Suppressor macrophage treated with lipopolysaccharide for 1 hour (primary cell): ENCODE measurements around the gene MTLN.
"Not testable (repeated sequence)": the region's sequence is repeated elsewhere in the genome, so short reads cannot be mapped to it uniquely, and the experiment has no call there.

ENCODE experiments used
- DNase-seq, 3 donors: peaks; one replicate each; pipeline ENCODE4 v3.0.0-alpha.2; 2020 to 2022

Gene MTLN, protein sequence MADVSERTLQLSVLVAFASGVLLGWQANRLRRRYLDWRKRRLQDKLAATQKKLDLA

DNA sequence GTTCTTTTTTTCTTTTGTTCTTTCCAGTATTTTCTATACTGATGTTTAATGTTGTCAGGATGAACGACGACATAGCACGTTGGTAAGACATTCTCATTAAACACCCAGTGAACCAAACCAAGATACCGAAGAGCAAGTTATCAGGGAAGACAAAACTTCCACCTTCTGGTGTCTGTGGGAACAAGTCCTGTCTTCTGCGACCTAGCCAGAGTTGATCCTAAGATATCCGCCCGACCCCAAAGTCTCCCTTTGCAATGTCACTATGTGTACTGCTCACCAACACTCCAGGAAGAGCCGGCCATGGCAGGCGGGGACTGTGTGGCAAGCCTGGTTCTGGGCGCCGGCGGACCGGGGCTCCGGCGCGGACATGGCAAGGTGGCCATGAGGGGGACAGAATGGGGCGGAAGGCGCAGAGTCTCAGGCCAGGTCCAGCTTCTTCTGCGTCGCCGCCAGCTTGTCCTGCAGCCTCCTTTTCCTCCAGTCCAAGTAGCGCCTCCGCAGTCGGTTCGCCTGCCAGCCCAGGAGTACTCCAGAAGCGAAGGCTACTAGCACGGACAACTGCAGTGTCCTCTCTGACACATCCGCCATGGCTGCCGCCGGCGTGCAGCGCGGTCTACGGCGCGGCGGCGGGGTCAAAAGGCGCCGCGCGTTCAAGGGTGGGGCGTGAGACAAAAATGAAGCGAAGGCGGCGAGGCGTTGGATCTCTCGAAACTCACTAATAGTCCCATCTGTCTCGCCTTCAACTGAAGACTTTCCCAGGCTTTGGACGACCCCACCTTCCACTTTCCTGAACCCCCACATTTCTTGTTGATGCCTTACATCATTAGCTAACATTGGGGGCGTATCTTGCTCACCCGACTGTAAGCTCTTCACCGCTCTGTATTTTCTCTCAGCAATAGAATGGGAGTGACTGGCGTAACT lies at the start of gene MTLN:
Gene MTLN, minus strand, starts transcription at position 610 of the 921 bp plus-strand sequence. Its CDS starts 22 bp downstream, at position 588.
- peak; percentile 85 to 92 (median 85) for DNase-seq

DNA sequence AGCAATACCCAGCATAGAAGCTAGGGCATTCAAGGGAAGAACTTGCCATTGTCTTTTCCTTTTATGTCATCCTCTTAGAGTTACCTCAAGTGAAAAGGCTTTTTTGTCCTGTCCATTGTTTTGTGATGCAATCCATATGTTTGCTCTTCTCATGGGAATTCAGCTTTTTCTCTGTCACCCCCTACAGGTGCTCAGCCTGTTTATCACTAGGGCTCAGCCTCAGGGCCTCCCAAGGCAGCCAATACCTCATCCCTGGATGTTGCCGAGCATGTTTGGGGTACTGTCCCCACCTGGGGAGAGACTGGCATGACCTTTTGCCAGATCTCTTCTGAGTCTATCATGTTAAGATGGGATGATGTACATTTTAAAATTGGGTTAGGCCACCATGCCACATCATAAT lies 49.6 kb upstream of the MTLN start:
- not testable (repeated sequence) for DNase-seq

DNA sequence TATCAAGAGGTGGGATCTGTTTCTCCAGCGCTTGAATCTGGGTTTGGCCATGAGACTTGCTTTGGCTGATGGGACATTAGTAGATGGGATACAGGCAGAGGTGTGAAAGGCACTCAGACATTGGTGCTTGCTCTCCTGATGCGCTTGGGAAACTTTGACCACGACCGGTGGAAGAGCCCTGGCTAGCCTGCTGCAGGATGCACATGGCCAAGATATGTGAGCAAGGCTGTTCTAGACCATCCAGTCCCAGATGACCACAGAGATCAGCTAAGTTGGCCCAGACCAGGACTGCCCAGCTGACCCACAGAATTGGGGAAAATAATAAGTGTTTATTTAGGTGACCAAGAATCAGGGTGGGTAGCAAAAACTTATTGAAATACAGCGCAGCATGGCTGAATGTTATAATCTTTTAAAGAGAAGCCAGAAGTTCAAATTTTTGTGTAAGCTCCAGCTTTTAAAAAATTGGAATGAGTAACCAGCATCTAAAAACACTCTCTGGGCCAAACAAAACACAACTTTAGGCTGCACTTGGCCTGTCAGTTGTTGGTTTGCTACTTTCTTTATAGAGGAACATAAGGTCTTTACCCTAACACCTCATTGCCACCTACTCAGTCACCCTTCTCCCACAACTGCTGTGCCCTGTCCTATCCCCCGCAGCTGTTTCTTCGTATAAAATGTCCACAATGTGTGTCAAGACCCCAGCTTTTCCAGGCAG lies 35.9 kb upstream of the MTLN start:
- not testable (repeated sequence) for DNase-seq

DNA sequence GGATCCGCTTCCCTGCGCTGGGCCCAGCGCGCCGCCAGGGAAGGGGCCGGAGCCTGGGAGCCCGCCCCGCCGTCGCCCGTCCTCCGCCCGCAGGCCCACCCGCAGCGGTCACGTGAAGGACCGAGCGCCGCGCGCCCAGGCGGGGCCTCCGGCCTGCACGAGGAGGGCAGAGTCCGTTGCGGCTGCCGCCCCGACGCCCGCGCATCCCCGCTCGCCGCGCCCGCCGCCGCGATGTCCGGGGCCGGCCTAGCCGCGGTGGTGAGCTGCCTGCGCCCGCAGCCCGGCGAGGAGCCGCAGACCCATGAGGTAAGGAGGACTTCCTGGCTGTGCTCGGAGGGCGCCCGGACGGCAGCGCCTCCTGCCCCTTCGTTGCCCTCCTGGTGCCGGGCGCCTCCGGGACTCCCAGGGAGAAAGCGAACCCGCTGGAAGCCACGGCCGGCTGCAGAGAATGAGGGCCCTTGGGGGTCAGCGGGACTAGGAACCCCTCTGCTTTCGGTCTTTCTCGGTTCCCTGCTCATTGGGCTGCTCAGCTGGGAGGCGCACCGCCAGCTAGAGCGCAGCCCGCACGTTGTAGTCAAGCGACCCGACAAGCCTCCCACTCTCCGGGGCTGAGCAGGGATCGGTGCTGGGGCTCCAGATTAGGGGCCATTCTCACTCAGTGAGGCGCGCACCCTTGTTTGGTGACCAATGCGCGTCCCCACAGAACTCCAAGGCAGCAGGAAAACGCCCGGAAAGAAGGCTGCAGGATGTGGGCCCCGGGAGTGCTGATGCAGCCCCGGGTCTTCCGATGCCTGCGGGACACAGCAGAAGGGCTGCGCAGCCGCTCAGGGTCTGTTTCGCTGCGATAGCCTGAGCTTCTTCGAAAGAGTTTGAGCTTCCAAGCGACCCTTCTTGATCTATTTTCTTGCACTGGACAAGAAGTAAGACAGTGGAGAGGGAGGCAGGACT lies 33.4 kb upstream of the MTLN start:
- not testable (repeated sequence) for DNase-seq

DNA sequence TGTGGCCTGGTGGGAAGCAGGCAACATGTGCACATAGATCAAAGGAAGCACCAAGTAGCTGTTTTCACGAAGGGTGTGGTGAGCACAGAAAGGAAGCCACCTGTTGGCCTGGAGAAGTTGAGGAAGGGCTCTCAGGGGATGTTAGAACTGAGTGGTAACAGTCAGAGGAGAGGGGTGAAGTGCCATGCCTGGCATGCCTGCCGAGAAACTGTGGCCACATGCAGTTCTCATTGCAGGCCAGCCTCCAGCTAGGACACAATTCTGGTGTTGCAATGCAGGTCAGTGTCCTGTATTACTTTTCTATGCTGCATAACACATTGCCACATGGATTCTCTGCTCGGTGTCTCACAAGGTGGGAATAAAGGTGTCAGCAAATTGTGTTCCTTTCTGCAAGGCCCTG lies 30.9 kb upstream of the MTLN start:
- DNase-seq = not testable (repeated sequence)

DNA sequence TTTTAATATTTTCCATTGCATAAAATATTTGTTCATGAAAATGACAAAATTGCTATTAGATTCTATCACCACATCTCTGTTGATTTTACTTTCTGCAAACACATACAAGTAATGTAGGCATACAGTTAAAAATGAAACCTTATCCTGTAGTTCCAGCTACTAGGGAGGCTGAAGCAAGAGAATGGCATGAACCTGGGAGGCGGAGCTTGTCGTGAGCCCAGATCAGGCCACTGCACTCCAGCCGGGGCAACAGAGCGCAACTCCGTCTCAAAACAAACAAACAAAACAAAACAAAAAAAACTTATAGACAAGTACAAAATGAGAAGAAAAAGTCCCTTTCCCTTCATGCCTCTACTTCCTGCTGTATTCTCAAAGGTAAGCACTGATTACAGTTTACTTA lies 22.2 kb upstream of the MTLN start:
- DNase-seq = not testable (repeated sequence)

DNA sequence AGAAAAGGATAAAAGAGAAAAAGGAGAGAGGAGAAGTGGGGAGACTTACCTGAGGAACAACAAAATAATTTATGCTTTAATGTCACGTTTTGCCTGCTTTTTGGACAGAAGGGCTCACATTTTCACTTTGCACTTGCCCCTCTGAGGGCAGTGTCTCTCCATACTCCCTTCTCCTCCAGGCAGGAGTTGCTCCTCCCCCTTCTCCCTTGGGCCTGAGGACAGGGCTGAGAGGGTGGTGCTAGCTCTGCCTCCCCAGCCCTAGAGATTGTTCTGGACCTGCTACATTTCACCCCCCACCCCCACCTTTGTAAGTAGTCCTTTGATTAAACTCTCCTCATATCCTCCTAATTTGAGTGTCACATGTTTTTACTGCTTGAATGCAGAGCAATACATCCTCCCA lies 17.5 kb upstream of the MTLN start:
- not testable (repeated sequence) for DNase-seq

DNA sequence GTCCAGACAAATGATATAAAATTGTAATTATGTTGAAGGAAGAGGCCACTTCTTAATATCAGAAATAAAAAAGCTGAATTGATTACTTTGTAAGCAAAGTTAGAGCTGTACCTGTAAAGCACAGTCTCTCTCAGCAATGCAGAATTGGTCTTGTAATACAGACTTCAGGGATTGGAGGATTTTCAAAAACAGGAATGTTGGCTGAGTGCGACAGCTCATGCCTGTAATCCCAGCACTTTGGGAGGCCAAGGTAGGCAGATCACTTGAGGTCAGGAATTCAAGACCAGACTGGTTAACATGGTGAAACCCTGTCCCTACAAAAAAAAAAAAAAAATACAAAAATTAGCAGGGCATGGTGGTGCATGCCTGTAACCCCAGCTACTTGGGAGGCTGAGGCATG lies 10.3 kb upstream of the MTLN start:
- not testable (repeated sequence) for DNase-seq

DNA sequence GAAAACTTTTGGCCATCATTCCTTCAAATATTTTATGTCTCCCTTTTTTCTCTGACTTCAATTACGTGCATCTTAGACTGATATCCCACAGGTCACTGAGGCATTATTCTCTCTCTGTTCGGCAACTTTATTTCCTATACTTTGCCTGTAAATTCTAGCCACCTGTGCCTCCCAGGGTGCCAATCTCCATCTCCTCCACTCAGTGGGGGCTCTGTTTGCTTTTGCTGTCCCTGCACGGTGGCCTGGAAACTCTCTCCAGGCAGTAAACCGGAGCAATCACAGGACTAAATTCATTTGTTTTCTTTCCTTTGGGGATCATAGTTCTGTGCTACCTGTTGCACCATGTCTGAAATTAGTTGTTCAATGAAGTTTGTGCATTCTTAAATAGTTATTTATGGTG lies 9.6 kb upstream of the MTLN start:
- DNase-seq = no peak

DNA sequence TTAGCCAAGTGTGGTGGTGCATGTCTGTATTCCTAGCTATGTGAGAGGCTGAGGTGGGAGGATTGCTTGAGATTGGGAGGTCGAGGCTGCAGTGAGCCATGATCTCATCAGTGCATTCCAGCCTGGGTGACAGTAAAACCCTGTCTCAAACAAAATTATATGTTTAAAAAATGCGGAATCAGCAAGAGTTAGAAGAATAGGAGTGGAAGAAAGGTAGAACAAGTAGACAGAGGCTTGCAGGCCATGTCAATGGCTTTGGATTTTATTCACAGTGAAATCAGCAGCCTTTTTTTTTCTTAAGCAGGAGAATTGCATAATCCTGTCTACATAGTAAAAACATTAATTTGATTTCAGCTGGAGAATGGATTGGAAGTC lies 7.8 kb upstream of the MTLN start:
- DNase-seq = no peak

DNA sequence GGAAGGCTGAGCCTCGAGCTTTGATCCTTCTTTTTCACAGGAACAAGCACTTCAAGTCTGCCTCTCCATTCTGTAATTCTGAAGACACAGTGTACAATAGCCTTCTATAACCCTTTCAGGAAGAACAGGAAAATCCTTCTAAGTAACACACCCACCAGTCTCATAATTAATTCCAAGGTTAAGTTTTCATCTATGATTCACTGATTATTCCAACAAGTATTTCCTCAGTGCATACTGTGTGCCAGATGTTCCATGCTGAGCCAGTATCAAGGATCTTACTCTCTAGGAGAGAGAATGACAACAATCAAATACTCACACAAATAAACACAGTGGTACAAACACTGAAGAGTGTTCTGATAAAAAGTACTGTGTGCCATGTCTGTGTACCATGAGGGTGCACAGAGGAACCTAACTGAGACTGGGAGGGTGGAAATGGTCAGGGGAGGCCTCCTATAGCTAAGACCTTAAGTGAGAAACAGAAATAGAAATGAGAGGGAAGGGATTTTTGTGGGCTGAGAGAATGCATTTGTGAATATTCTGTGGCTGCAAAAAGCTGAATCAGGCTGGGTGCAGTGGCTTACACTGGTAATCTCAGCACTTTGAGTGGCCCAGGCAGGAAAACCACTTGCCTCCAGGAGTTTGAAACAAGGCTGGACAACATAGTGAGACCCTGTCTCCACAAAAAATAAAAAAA lies 7.3 kb upstream of the MTLN start:
- DNase-seq = no peak

DNA sequence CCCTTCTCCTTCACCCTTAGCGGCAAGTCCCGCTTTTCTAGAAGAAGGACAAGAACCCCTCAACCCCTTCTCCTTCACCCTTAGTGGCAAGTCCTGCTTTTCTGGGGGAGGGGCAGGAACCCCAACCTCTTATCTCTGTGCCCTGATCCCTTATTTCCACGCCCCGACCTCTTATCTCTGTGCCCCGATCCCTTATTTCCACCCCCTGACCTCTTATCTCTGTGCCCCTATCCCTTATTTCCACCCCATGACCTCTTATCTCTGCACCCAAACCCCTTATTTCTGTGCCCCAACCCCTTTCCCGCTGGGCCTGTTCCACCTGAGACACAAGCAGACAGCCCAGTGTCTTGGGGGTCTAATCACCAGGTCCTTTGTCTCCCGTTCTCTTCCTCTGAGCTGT lies 6.5 kb upstream of the MTLN start:
- DNase-seq = not testable (repeated sequence)

DNA sequence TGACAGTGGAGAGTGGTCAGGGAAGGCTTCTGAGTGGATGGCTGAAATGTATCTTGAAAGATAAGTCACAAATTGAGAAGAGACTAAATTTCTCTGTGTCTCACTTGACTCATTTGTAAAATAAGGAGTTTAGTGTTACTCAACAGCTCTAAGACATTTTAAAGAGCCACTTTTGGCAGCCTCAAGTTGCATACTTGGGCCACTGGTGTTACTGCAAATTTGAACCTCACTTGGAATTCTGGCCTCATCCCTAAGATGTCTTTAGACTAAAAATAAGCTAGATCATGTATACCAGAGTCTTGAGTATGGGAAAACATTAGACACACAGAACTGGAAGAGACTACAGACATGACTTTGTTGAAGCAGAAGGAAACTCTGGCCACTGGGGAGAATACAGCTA lies 4.5 kb upstream of the MTLN start:
- DNase-seq = no peak

DNA sequence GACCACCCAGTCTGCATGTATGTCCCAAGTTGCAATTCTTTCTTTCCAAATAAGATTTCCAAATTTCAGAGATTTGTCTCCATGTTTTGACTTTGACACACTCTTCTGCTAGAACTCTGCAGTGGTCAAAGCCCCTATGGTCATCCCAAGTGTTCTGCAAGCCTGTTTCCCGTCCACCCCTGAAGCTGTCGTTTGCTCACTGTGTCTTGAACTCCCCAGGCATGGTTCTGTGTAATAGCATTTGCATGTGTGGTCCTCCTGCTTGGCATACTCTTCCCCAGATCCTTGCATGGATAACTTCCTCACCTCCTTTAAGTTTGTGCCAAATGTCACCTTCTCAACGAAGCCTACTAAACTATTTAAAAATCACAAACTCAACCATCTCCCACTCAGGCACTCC lies 3.9 kb upstream of the MTLN start:
- no peak for DNase-seq

DNA sequence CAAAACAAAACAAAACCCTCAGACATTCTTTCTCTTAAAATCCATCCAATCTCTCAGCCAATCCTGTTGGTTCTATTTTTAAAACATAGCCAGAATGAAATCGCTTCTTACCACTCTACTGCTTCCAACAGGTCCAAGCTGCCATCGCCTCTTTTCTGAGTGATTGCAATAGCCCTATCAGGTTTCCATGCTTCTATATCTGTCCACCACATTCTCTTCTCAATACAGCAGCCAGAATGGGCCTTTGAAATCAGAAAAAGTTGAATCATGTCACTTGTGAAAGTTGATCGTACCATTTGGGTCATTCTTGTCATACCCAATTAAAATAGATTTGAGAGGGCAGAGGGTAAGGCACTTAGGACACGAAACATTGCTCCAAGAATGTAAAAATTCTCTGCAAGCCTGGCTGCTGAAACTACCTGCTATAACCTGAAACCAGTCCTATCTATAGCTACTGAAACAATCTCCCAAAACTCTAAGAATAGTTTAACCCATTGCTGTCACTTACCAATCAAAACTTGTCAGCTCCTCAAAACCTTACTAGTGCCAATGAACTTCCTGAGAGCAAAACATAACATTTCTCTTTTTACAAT lies 3.3 kb upstream of the MTLN start:
- DNase-seq = no peak

DNA sequence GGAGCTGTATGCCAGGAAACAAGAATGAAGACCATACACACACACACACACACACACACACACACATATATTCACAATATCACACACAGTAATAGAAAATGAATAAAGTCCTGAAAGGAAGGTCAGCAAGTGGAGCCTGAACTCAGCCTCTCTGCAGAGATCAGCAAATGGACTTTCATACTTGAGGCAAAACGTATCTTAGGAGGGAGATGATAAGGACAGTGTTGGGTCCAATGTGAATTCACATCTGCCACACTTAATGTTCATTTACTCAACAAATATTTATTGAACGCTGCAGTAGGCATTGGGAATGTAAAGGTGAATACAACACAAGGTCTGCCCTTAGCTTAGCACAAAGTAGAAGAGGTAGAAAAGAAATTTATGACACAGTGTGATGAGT lies 2.7 kb upstream of the MTLN start:
- no peak for DNase-seq

DNA sequence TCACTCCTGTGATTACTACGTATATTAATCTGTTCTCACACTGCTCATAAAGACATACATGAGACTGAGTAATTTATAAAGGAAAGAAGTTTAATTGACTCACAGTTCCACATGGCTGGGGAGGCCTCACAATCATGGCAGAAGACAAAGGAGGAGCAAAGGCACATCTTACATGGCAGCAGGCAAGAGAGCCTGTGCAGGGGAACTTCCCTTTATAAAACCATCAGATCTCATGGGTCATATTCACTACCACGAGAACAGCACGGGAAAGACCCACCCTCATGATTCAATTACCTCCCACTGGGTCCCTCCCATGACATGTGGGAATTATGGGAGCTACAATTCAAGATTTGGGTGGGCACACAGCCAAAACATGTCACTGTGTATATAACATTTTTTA lies 1.2 kb upstream of the MTLN start:
- DNase-seq = not testable (repeated sequence)

DNA sequence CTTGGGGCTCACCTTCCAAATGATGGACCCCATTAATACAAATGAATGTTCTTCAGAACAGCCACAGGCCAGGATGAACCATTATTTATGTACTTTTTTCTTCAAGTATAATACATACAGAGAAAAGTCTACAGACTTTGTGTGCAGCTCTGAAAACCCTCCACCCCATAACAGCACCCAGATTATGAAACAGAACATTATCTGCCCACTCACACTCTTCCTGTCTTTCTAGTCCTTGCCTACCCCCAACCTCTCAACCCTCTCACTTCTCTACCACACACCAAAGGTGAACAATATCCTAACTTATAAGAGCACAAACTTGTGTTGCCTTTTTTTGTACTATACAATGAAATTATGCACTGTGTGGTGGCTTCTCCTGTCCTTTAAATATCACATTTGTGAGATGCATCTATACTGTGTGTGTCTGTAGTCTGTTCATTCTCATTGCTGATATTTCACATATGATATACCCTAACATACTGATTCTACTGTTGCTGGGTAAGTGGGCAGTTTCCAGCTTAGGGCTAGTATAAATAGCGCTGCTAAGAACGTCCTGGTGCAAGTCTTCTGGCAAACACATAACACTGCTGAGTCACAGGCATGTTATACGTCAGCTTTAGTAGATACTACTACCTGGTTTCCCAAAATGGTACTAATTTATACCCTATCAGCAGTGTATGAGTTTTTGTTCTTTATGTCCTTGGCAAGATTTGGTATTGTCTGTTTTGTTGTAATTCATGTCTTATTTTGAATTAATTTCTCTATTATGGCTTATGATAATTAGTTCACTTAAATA lies 6.5 kb downstream of the MTLN start:
- no peak for DNase-seq

DNA sequence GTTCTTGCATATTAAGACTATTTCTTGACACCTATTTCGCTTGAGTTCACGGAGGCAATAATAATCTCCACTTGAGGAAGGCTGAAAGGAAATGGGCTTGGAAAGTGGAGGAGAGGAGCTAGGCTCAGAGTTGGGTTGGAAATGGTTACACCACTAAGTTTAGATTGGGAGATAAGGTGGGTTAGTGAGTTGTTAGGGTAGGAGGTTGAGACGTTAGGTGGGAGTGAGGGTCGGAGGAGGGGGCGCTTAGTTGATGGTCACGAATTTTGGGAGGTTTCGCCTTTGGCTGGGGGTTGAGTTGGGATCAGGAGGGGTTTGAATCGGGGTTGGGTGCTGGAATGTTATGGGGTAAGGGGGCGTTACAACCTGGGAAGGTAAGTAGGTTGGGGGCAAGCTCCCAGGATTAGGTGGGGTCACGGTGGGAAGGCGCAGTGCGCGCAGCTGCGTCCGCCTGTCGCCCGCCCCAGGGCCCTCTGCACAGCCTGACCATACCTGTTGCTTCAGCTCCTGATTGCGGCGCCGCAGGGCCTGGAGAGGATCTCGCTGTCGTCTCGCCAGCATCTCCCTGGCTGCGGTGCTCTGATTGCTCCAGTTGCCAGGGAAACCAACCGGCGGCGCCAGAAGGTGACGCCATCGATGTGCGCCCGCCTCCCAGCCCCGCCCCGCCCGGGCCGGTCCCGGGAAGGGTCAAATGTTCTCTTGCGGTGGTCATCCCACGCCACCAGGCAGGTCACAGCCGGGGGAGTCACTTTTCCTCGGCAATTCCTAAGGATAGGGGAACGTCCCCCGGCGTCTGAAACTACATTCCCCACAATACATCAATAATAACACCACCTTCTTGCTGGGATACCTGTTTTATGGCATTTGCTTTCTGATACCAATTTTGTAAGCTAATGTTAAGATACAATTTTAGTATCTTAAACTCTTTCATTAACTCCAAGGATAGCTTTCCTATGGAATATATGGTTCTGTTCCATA lies 7.7 kb downstream of the MTLN start, which contains the start of gene NPHP1:
Gene NPHP1, minus strand, starts transcription at position 606 of the 978 bp plus-strand sequence. Its CDS starts 45 bp downstream, at position 561.
- DNase-seq = peak; percentile 94 to 95 (median 94)
